GM12864 (cell line): ENCODE measurements around the gene POLR1A.
A peak's percentile ranks its signal among the peaks of the same experiment; 100 is the strongest.

Source experiments
- DNase-seq: peaks from one replicate; pipeline ENCODE4 v3.0.0-alpha.2; 2011; ENCODE audit warnings: low read depth
- H3K4me3 ChIP-seq: 2 replicates; pipeline ENCODE4 v1.5.1; 2011; ENCODE audit warnings: mild to moderate bottlenecking, low read depth, low read length, control low read depth
- TF ChIP-seq, protein P1 (sequence below): IDR thresholded peaks from 2 replicates; pipeline ENCODE4 v1.5.1; 2011; ENCODE audit warnings: low read depth, mild to moderate bottlenecking, moderate library complexity, low read length, control low read depth, inconsistent platforms; ENCODE audit errors: missing control alignments

POLR1A gene

DNA sequence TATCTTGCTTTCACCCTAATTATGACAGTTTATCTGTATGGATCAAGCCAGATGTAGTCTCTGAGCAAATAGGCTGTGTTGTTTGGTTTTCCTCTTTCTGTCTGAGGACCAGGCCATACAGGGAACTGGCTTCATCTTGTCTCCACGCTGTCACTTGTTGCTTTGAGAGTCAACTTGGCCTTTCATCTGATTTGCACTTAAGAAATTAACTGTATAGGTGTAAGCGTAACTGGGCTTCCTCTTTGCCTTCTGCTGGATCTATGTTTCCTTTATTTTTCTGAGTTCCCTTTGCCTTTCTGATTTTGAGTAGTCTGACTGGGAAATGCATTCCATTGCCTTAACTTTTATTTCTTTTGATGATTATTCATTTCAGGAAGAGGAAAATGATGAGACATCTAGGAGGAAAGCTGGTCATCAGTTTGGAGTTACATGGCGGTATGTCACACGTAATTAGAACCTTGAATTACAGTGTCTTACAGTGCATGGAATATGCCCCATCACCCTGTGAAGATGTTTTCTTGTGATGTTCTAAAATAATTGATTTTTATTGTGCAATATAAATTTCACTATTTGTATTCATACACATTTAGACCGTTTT is 17.7 kb upstream of the POLR1A start:
- H3K4me3 ChIP-seq: no peak overlapping the region
- TF ChIP-seq, protein P1, sequence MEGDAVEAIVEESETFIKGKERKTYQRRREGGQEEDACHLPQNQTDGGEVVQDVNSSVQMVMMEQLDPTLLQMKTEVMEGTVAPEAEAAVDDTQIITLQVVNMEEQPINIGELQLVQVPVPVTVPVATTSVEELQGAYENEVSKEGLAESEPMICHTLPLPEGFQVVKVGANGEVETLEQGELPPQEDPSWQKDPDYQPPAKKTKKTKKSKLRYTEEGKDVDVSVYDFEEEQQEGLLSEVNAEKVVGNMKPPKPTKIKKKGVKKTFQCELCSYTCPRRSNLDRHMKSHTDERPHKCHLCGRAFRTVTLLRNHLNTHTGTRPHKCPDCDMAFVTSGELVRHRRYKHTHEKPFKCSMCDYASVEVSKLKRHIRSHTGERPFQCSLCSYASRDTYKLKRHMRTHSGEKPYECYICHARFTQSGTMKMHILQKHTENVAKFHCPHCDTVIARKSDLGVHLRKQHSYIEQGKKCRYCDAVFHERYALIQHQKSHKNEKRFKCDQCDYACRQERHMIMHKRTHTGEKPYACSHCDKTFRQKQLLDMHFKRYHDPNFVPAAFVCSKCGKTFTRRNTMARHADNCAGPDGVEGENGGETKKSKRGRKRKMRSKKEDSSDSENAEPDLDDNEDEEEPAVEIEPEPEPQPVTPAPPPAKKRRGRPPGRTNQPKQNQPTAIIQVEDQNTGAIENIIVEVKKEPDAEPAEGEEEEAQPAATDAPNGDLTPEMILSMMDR: no peak
- no peak for DNase-seq

DNA sequence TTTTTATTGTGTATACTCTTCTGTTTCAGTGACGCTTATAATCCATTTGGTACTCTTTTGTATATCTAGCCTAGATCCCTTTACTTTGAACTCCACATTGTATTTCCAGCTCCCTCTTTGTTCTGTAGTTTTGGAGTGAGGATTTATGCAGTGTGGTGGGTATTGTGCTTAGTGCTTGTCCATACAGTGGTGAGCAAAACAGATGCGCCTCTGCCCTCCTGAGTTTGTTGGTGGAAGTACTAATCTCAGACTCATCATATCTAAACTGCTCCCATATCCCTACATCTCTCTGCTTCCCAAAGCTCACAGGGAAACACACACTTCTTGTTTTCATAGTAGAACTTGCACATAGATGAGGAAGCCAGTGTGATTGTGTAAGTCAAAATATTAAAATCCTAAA is 12.4 kb upstream of the POLR1A start:
- no peak for DNase-seq
- no peak overlapping the region for H3K4me3 ChIP-seq
- TF ChIP-seq, protein P1: no peak

DNA sequence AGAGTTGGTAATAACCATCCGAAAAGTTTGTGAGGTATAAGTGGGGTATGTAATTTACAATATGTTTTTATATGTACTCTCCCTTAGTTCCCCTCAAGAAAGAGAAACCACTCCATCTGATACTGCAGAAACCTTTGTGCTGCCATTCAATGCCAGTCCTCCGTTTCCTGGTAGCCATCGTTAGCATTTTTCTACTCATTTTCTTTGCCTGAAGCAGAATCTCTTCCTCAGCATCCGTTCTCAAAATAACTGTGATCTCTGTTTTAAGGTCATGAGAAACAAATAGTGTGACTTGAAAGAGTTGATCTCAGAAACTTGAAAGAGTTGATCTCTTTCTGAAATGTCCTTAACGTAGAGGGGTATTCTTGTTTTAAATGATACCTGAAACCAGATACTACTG is 1.3 kb upstream of the POLR1A start:
- H3K4me3 ChIP-seq: peak overlapping the region; percentile 86
- no peak for DNase-seq
- TF ChIP-seq, protein P1: no peak

DNA sequence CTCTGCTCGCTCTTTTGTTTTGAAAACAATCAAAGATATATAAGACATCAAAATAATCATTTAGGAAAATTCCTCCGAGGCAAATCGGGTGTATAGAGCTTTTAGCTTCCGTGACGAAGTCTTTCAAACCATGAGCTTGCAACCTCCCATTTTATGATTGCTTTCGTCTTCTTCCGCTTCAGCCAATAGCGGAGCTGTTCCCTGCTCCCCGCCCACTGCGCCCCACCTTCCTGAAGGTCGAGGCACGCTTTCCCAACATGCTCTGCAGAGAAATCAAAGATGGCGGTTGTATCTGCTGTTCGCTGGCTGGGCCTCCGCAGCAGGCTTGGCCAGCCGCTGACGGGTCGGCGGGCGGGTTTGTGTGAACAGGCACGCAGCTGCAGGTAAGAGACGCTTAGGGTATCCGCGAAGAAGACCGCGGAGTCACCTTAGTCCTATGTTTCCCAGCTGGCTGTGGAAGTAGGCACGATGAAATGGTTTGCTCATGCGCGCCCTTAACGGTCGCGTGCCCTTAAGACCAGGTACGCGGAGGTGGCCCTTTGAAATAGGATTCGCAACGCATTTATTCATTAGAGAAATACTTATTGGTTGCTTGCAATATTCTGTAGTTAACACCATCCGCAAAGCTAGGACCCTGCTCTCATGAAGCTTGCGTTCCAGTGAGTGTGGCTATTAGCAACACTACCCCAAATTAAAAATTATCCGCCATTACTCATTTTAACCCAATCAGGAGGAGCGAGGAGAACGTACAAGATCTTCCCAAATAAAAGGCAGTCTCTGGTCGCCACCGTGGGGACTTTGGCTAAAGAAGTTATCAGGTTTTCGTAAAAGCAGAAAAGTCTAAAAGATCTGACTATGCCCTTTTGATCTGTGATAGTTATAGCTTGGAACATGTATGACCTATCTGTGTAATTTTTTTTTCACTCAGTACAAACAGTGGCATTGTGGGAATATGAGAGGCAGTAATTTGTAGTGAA is 571 bp upstream of the POLR1A start, which contains the start of gene PTCD3:
Gene PTCD3, plus strand, starts transcription at position 267 of the 977 bp plus-strand sequence. Its CDS starts 13 bp downstream, at position 280.
- H3K4me3 ChIP-seq: peak within 1 kb of the TSS; percentile 86
- DNase-seq: peak; percentile 89
- TF ChIP-seq, protein P1: no peak

DNA sequence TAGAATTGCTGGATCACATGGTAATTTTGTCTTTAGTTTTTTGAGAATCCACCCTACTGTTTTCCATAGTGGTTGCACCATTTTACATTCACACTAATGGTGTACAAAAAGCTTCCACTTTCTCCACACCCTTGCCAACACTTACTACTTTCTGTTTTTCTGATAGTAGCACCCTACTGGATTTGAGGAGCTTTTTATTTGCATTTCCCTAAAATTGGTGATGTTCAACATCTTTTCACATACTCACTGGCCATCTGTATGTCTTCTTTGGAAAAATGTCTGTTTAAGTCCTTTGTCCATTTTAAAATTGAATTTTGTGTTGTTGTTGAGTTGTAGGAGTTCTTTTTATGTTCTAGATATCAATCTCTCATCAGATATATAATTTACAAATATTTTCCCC is 3.5 kb downstream of the POLR1A start:
- TF ChIP-seq, protein P1: no peak
- DNase-seq: no peak
- H3K4me3 ChIP-seq: no peak overlapping the region

DNA sequence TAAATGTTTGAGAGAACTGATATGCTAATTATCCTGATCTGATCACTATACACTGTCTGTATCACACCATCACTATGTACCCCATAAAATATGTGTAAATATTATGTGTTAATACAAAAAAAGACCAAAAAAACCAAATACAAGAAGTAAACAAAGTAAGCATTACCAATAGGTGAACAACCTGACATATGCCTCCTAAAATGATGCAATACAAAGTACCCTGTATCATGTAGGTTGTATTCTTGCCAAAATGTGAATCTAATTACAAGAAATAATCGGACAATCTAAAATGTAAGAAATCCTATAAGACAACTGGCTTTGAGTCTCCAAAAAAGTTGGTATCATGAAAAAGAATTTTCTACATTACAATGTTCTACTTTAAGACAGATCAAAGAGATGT is 7.8 kb downstream of the POLR1A start:
- TF ChIP-seq, protein P1: no peak
- H3K4me3 ChIP-seq: no peak overlapping the region
- no peak for DNase-seq
